ENCODE measurements around the gene ACVR1C.
A peak's percentile ranks its signal among the peaks of the same experiment; 100 is the strongest.

Gene ACVR1C

GRCh38 chr2:157606534-157606933, 22.1 kb downstream of the ACVR1C start:
- no peak overlapping the region for H3K27ac ChIP-seq
- TF ChIP-seq, protein P1, sequence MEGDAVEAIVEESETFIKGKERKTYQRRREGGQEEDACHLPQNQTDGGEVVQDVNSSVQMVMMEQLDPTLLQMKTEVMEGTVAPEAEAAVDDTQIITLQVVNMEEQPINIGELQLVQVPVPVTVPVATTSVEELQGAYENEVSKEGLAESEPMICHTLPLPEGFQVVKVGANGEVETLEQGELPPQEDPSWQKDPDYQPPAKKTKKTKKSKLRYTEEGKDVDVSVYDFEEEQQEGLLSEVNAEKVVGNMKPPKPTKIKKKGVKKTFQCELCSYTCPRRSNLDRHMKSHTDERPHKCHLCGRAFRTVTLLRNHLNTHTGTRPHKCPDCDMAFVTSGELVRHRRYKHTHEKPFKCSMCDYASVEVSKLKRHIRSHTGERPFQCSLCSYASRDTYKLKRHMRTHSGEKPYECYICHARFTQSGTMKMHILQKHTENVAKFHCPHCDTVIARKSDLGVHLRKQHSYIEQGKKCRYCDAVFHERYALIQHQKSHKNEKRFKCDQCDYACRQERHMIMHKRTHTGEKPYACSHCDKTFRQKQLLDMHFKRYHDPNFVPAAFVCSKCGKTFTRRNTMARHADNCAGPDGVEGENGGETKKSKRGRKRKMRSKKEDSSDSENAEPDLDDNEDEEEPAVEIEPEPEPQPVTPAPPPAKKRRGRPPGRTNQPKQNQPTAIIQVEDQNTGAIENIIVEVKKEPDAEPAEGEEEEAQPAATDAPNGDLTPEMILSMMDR (conservative IDR thresholded peaks at IDR 0.05): no peak

- TF ChIP-seq, protein P1 (conservative IDR thresholded peaks at IDR 0.05): no peak
- no peak overlapping the region for H3K27ac ChIP-seq
Observed at GRCh38 chr2:157603198-157603597, 25.5 kb downstream of the ACVR1C start.

DNA sequence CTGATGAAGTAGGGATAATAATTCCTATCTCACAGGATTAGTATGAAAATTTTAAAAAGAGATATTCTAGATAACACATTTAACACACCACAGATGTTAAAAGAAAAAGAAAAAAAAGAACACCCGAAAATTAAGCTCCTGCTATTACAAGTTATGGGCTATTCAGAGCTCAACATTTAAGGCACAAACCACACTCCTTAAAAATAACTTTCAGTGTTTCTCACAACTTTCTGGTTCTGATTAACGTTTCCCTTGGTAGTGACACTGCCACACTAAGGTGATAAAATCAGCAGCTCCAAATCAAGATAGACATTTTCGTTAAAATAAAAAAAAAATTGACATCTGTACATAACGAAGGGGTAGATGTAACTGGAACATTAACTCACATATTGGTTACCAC, 26.9 kb downstream of the ACVR1C start:
- H3K27ac ChIP-seq: no peak overlapping the region
- TF ChIP-seq, protein P1 (conservative IDR thresholded peaks at IDR 0.05): no peak

- H3K27ac ChIP-seq: no peak overlapping the region
- TF ChIP-seq, protein P1 (conservative IDR thresholded peaks at IDR 0.05): peak; percentile 84
Observed at GRCh38 chr2:157596992-157597681, 31.5 kb downstream of the ACVR1C start.

- no peak overlapping the region for H3K27ac ChIP-seq
- TF ChIP-seq, protein P1 (conservative IDR thresholded peaks at IDR 0.05): peak; percentile 21; the same call in 1 of the 2 replicates
Observed at GRCh38 chr2:157593411-157593810, 35.3 kb downstream of the ACVR1C start.

- TF ChIP-seq, protein P1 (conservative IDR thresholded peaks at IDR 0.05): peak; percentile 62
- H3K27ac ChIP-seq: no peak overlapping the region
Observed at GRCh38 chr2:157592948-157593347, 35.7 kb downstream of the ACVR1C start.

DNA sequence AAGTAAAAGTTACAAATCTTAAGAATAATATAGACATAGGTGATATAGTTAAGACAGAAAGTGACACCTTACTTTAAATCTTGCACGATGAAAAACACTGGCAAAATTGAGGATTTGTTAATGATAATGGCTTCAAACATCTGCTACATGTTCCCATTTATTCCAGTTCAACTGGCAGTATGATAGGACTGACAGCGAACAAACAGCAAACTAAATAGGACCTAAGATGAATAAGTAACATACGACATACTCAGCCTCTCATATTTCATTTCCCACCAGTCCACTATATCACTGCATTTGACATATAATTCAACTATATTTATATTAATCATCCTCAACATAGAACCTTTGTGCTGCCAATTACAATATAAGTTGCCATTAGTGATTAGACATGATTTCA, 36.3 kb downstream of the ACVR1C start:
- TF ChIP-seq, protein P1 (conservative IDR thresholded peaks at IDR 0.05): no peak
- H3K27ac ChIP-seq: no peak overlapping the region
